HL-60 (cell line): Measurements from ENCODE around the gene MRPL48.

Experiments
- DNase-seq, 2 experiments: peaks; one replicate each; pipeline ENCODE4 v3.0.0-alpha.2; 2010 to 2020; ENCODE audit warnings: low read depth in 1 of 2, low spot score in 1 of 2
- H3K27ac ChIP-seq: fragments of 250-450 bp; sonication (Bioruptor Pico); replicated peaks from 2 replicates; pipeline ENCODE4 v1.5.1; 2020; ENCODE audit warnings: mild to moderate bottlenecking, moderate library complexity
- H3K27me3 ChIP-seq: fragments of 250-450 bp; sonication (Bioruptor Pico); 2 replicates; pipeline ENCODE4 v1.5.1; 2021; ENCODE audit warnings: mild to moderate bottlenecking, moderate library complexity; ENCODE audit not compliant: insufficient read depth, poor library complexity, severe bottlenecking
- H3K4me3 ChIP-seq: replicated peaks from 2 replicates; pipeline ENCODE4 v1.5.1; 2011; ENCODE audit warnings: mild to moderate bottlenecking, control low read depth, low read length; ENCODE audit not compliant: insufficient read depth
- CTCF ChIP-seq: IDR thresholded peaks from one replicate; pipeline ENCODE4 v1.5.1; 2011; ENCODE audit warnings: low read length, control low read depth, inconsistent platforms; ENCODE audit not compliant: insufficient read depth
- GABPA ChIP-seq: IDR thresholded peaks from 2 replicates; pipeline ENCODE4 v1.6.1; 2012; ENCODE audit warnings: low read depth
- POLR2AphosphoS5 ChIP-seq: IDR thresholded peaks from 2 replicates; pipeline ENCODE4 v1.6.1; 2012; ENCODE audit warnings: low read depth
- REST ChIP-seq: IDR thresholded peaks from 2 replicates; pipeline ENCODE4 v1.6.1; 2012; ENCODE audit warnings: low read depth; ENCODE audit not compliant: insufficient replicate concordance
- SPI1 ChIP-seq: IDR thresholded peaks from 2 replicates; pipeline ENCODE4 v1.6.1; 2012; ENCODE audit warnings: low read depth, mild to moderate bottlenecking, borderline replicate concordance

The MRPL48 gene

GRCh38 chr11:73866095-73866579, 78.5 kb downstream of the MRPL48 start:
- no peak for TF ChIP-seq GABPA
- TF ChIP-seq CTCF: no peak
- TF ChIP-seq SPI1: no peak
- no peak for TF ChIP-seq POLR2AphosphoS5
- no peak for TF ChIP-seq REST
- no peak for DNase-seq
- H3K27ac ChIP-seq: no peak overlapping the region
- H3K4me3 ChIP-seq: no peak overlapping the region
- H3K27me3 ChIP-seq: no peaks in the 10 kb centered on the region

GRCh38 chr11:73866586-73866996, 78.9 kb downstream of the MRPL48 start:
- H3K4me3 ChIP-seq: no peak overlapping the region
- DNase-seq: no peak
- no peaks in the 10 kb centered on the region for H3K27me3 ChIP-seq
- H3K27ac ChIP-seq: no peak overlapping the region
- TF ChIP-seq CTCF: no peak
- no peak for TF ChIP-seq REST

GRCh38 chr11:73869332-73869949, 81.8 kb downstream of the MRPL48 start:
- TF ChIP-seq GABPA (no peak), SPI1 (no peak), POLR2AphosphoS5 (no peak), REST (no peak), CTCF (no peak)
- Histone ChIP-seq H3K27me3 (no peaks in the 10 kb centered on the region), H3K27ac (no peak overlapping the region), H3K4me3 (no peak overlapping the region)
- DNase-seq: no peak
